SHP77 treated with DMSO at 0.1 percent for 48 hours (cell line): ENCODE results near the gene SLC9A2.

Source experiments
- DNase-seq: peaks from one replicate; lab custom pipeline; 2025; lab: John Stamatoyannopoulos, UW

SLC9A2 gene

GRCh38 chr2:102618452-102619413, 620 bp upstream of the SLC9A2 start:
- DNase-seq = no peak

DNA sequence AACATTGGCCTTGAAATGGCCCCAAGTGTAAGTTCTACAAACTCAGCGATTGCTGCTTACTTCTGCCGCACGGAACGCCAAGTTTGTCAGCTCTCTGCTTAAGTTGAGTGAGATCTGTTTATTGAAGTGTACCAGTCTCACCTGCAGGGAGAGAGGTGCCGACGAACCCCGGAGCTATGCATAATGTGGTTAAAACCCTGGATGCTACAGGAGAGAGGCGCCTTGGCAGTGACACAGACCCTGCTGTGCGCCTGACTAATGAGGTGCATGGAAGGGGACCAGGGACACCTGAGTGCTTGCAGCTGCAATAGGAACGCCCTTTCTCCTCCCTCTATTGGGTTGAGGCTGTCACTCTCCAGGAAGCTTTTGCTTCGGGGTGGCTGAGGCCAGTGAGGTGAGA, 979 bp downstream of the SLC9A2 start:
- no peak for DNase-seq

- DNase-seq = no peak
These were observed 2.3 kb downstream of the SLC9A2 start for GRCh38 chr2:102621630-102622029.

DNA sequence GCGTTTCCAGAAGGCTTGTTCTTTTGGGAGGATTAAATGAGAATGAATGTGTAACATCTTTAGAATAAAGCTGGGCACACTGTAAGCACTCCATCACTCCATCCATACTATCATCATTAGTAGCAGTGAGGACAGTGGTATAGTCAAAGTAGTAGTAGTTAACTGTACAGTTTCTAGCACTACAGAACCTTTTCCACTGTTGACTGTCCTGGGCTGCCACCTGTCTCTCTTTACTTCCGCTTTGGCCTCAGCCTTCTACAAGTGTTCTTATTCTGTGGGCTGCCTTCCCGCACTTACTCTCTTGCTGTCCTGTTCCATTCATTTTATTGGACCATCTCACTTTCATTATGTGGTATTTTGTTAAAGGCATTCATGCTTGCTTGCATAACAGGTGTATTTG, 3.3 kb downstream of the SLC9A2 start:
- no peak for DNase-seq

DNA sequence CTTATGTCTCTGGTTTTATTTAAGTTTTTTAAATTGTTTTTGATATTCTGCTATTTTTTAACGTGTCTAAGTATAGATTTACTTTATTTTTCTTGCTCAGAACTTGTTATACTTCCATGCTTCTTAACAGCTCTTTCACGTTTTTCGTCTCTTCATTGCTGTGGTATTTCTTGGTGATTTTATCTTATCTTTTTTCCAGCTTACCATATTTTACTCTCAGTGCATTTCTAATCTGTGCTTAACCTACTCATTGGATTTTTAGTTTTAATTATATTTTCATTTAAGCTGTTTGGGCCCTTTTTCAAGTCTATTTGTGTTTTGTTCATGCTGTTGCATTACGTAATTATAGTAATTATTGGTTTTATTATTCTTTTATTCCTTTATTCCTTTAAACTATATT, 11.1 kb downstream of the SLC9A2 start:
- DNase-seq = no peak

DNA sequence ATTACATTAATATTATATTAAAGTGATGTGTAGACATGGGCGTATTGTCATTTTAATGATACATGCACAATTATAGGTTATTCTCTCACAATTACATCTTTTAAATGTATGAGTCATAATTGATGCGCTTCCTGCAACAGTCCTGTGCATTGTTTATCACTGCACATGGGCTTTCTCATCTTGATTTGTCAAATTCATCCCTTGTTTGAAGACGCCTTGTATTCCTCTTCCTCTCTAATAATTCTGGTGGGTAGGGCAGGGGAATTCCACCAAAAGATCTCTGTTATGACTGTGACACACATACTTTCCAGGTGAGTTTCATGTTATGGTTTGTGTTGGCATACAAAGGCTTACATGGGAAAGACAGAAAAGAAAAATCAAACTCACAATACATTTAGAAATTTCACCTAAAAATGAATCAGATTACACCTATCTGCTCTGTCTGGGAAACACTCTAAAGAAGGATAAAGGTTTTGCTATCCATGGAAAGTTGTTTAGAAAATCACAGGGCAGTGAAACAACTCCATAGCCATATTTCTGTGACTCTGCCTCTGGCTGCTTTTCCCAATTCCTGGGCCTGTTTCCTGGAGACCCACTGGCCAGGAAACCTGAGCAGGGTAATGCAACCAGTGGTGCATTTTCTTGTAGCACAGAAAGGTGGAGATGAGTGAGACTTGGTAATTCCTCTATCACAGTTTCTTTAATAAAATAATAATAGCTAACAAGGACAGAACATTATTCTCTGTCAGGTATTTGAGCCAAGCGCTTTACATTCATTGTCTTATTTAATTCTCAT, 13.2 kb downstream of the SLC9A2 start:
- DNase-seq = no peak

- no peak for DNase-seq
These were observed 15.5 kb downstream of the SLC9A2 start for GRCh38 chr2:102634831-102635241.

GRCh38 chr2:102635317-102635716, 16.0 kb downstream of the SLC9A2 start:
- no peak for DNase-seq

DNA sequence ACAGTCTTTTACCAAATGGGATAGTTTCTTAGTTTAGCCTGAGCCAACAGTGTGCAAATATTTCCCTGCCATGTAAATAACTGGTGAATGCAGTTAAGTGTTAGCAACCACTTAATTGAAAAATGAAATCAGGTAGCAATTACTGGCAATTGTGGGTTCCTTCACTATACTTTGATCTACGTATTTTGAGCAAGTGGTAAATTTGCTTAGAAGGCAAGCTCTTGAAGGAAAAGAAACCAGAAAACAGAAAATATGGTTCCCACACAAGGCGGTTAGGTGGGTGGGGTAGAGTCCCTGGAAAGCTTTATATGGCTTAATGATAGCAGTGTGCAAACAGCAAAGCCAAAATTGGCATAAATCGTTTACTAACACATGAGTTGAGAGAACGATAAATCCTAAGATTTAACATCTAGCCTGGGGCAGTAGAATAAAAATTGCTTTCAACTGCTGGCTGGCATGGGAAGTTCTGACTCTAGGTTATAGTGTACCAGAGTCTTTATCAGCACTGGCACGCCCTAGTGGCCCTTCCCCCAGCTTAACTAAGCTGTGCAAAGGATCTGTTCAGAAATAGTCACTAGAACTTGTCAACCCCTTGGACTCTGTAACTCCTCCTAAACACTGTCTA, 17.0 kb downstream of the SLC9A2 start:
- DNase-seq = no peak

- no peak for DNase-seq
These were observed 18.0 kb downstream of the SLC9A2 start for GRCh38 chr2:102637358-102637757.

DNA sequence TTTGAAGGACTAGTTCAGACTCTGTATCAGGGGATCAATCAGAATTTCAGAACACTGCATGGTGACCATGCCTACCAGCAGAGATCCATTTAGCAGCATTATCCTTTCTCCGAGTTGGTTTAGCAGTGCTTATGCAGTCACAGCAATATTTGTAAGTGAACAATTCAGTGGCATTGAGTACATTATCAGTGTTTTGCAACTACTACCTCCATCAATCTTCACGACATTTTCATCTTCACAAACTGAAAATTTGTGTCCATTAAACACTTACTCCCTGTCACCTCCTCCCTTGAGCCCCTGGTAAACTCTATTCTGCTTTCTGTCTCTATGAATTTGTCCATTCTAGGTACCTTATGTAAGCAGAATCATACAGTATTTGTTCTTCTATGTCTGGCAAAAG, 20.1 kb downstream of the SLC9A2 start:
- no peak for DNase-seq

GRCh38 chr2:102652126-102652525, 32.8 kb downstream of the SLC9A2 start:
- DNase-seq = no peak

GRCh38 chr2:102657770-102658169, 38.4 kb downstream of the SLC9A2 start:
- no peak for DNase-seq

- DNase-seq = no peak
These were observed 40.7 kb downstream of the SLC9A2 start for GRCh38 chr2:102660070-102660469.

DNA sequence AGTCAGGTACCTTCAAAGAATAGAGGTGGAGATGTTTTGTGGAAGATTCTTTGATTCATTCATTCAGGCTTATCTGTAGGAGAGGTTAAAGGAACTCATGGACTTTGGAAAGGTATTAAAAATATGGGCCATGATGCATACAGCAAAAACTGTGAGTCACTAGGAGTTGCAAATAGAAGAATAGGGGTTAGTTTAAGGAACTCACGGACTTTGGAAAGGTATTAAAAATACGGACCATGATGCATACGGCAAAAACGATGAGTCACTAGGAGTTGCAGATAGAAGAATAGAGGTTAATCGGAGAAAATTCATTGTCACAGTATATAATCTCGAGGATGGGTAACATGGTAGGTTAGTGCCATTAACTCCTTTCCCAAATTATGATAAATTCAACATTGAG, 41.2 kb downstream of the SLC9A2 start:
- no peak for DNase-seq

DNA sequence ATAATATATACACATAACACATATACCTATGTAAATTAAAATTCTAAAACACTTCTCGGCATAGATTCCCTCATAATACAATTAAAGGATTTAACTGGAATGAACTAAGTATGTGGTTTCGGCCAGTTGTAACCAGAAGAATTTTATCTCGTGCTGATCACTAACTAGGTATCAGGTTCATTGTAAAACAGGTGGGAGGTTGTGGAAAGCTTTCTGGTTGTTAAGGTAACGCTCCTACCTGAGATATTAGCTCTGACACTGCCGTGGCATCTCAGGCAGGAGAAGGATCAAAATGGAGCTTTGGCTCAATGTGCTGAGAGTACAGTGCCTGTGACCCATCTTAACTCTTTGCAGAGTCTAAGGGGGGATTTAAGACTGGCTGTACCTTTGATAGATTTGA, 42.5 kb downstream of the SLC9A2 start:
- DNase-seq = no peak

DNA sequence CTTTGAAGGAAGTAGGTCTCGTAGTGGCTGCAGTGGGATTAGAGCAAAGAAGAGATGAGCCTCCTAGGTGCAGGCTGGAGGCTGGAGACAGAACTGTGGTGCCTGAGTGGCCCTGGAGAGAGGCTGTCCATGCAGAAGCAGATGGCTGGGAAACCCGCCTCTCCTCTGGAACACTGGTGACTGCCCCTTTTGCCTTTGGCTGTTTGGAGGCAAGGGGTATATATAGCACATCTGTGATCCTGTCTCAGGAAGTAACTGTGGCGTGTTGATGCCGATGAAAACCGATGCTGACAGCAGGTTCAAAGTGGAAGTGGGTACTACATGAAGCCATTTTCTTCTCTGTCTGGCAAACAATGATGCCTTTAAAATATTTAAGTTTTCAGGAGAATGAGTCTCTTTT, 43.5 kb downstream of the SLC9A2 start:
- no peak for DNase-seq

DNA sequence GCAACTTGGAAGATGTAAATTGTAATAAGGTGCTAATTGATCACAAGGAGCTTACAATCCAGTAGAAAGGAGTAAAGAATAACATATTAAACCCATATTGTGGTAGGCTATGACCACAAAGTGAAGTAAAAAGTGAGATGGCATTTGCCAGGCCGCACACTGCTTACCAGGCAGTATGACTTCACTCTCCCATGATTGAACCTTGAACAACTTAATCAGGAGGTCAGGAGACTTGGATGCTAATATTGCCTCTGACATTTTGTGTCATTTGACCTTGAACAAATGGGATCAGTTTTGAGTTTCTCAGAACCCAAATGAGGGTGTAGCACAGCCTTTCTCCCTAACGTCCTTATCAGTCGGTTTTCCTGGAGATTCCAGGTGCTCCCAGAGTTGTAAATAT, 44.0 kb downstream of the SLC9A2 start:
- no peak for DNase-seq

DNA sequence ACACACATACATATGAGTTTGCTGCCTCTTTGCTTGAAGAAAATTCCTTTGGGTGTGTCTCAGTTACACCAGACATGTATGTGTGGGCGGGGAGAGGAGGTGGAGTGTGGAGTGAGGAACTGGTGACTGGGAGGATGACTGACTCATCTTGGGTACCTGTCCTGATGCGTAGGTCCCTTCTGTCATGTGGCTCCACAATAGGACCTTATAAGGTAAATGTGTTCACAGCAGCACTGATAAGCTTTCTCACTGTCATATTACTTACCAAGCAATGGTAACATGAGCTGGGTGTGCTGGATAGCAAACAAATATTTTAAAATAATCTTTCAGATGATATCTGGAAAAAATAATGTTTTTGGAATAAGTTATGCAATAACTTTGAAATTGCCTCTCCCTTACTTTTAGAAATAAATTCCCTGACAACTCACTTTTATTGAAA, 45.1 kb downstream of the SLC9A2 start:
- DNase-seq = no peak

DNA sequence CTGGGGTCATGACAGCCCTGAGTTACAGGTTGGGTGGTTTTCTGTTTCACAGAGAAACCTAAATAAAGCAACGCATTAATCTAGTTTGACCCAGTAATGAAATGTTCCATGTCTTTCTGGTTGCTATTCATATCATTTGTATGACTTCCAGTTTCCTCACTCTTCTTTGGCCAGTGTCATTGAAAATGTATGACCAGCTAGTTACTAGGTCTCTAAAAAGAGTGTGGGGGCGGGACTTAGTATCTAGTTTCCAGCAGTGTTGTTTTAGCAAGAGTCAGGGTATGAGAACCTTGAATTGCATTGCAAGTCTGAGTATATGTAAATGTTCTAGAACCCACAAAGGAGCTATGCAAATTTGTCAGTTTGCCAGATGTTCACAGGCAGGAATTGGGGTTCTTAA, 47.7 kb downstream of the SLC9A2 start:
- no peak for DNase-seq

GRCh38 chr2:102668171-102668570, 48.8 kb downstream of the SLC9A2 start:
- DNase-seq = no peak

DNA sequence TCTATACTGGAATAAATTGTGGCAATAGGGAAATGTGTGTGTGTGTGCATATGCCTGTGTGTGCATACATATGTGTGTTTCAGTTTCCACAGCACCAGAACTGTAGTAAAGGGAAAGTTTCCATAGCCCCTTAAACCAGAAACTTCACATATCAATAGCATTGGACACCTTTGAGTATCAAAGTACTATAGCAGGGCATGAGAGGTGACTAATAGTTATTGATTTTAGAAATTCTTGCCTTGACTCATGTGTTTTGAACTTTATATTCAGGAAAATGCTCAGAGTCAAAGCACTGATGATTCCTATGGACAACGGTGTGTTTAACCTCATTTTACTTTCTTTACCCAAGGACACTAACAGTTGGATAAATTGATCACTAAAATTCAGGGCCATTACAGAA, 50.0 kb downstream of the SLC9A2 start:
- no peak for DNase-seq
